WTC11 (cell line): ENCODE results near the gene STOM. TPM values are rescaled to one million over a fixed set of nuclear protein-coding genes. Genes with fewer than 3 reads are reported as not detected.

Experiments used
- ATAC-seq: fragments of 200-7000 bp; cut with Tn5 transposase; 2 replicates; pipeline ENCODE4 v1.10.0; 2021; ENCODE audit warnings: mild to moderate bottlenecking, moderate library complexity
- CTCF ChIA-PET: fragments of 300-600 bp; sonication (Branson Sonifier 250); formaldehyde crosslinking; loops from one replicate; lab custom pipeline; 2021; ENCODE audit warnings: antibody characterized with exemption; lab: Charles Lee
- POLR2A ChIA-PET: fragments of 350-600 bp; sonication (Branson Sonifier 250); formaldehyde crosslinking; loops from one replicate; lab custom pipeline; 2021; ENCODE audit warnings: antibody characterized with exemption; lab: Charles Lee
- DNase-seq: peaks from one replicate; pipeline ENCODE4 v3.0.0; 2021; ENCODE audit warnings: low spot score
- H3K27ac Mint-ChIP-seq: 2 replicates; pipeline ENCODE4 v1.8.0; 2021; ENCODE audit warnings: mixed read lengths
- H3K27me3 Mint-ChIP-seq: 2 replicates; pipeline ENCODE4 v1.8.0; 2021; ENCODE audit warnings: low read depth, mild to moderate bottlenecking, moderate library complexity, mixed read lengths
- H3K36me3 Mint-ChIP-seq: 2 replicates; pipeline ENCODE4 v1.8.0; 2021; ENCODE audit warnings: mixed read lengths
- H3K4me1 Mint-ChIP-seq: 2 replicates; pipeline ENCODE4 v1.8.0; 2022; ENCODE audit warnings: mixed read lengths
- H3K4me3 Mint-ChIP-seq: 2 replicates; pipeline ENCODE4 v1.8.0; 2021; ENCODE audit warnings: mild to moderate bottlenecking, moderate library complexity, mixed read lengths
- H3K9me3 Mint-ChIP-seq: 2 replicates; pipeline ENCODE4 v1.8.0; 2021; ENCODE audit warnings: mixed read lengths
- AFF4 ChIP-seq: sonication (generic); formaldehyde crosslinking; IDR thresholded peaks from 2 replicates; pipeline ENCODE4 v1.8.1; 2023; ENCODE audit warnings: mild to moderate bottlenecking, missing genetic modification reagents, borderline replicate concordance
- AR ChIP-seq: fragments of 250-450 bp; sonication (Bioruptor Pico); IDR thresholded peaks from 2 replicates; pipeline ENCODE4 v1.9.0; 2021; ENCODE audit warnings: mild to moderate bottlenecking
- CREB1 ChIP-seq: sonication (generic); formaldehyde crosslinking; IDR thresholded peaks from 2 replicates; pipeline ENCODE4 v1.8.0; 2023; ENCODE audit warnings: mild to moderate bottlenecking, missing genetic modification reagents
- FOXP1 ChIP-seq: sonication (generic); formaldehyde crosslinking; IDR thresholded peaks from 2 replicates; pipeline ENCODE4 v1.8.0; 2022; ENCODE audit warnings: missing genetic modification reagents, mild to moderate bottlenecking, moderate library complexity, borderline replicate concordance
- GTF2I ChIP-seq: fragments of 250-450 bp; sonication (Bioruptor Pico); conservative IDR thresholded peaks from 2 replicates; pipeline ENCODE4 v1.4.0; 2021; ENCODE audit warnings: mild to moderate bottlenecking
- IRF1 ChIP-seq: sonication (generic); formaldehyde crosslinking; IDR thresholded peaks from 2 replicates; pipeline ENCODE4 v1.8.0; 2023; ENCODE audit warnings: missing genetic modification reagents
- KAT7 ChIP-seq: sonication (generic); formaldehyde crosslinking; IDR thresholded peaks from 2 replicates; pipeline ENCODE4 v1.8.1; 2023; ENCODE audit warnings: missing genetic modification reagents, mild to moderate bottlenecking, borderline replicate concordance
- MAX ChIP-seq: sonication (generic); formaldehyde crosslinking; IDR thresholded peaks from 2 replicates; pipeline ENCODE4 v1.8.0; 2022; ENCODE audit warnings: mild to moderate bottlenecking, missing genetic modification reagents
- OVOL2 ChIP-seq: fragments of 250-450 bp; sonication (Bioruptor Pico); IDR thresholded peaks from 2 replicates; pipeline ENCODE4 v1.9.0; 2021; ENCODE audit warnings: mild to moderate bottlenecking, borderline replicate concordance
- SMAD3 ChIP-seq: sonication (generic); formaldehyde crosslinking; IDR thresholded peaks from 2 replicates; pipeline ENCODE4 v1.8.0; 2022; ENCODE audit warnings: missing genetic modification reagents, mild to moderate bottlenecking, borderline replicate concordance
- SOX15 ChIP-seq: fragments of 250-450 bp; sonication (Bioruptor Pico); IDR thresholded peaks from 2 replicates; pipeline ENCODE4 v1.9.0; 2021; ENCODE audit warnings: mild to moderate bottlenecking
- TEAD4 ChIP-seq: sonication (generic); formaldehyde crosslinking; IDR thresholded peaks from 2 replicates; pipeline ENCODE4 v1.8.0; 2022; ENCODE audit warnings: mild to moderate bottlenecking, missing genetic modification reagents
- ZNF138 ChIP-seq: sonication (generic); formaldehyde crosslinking; conservative IDR thresholded peaks from 2 replicates; pipeline ENCODE4 v1.8.1; 2022; ENCODE audit warnings: mild to moderate bottlenecking, moderate library complexity, missing genetic modification reagents
- total RNA-seq: library from RNA; stranded (reverse); gene quantifications from 3 replicates; pipeline ENCODE4 v1.2.3, GENCODE V29; 2021
- TF ChIP-seq, protein P1 (sequence below): sonication (generic); formaldehyde crosslinking; conservative IDR thresholded peaks from 2 replicates; pipeline ENCODE4 v1.8.1; 2023; ENCODE audit warnings: mild to moderate bottlenecking, low read depth, missing genetic modification reagents, moderate library complexity
- TF ChIP-seq, protein P2 (sequence below): sonication (generic); formaldehyde crosslinking; IDR thresholded peaks from 2 replicates; pipeline ENCODE4 v1.8.1; 2023; ENCODE audit warnings: mild to moderate bottlenecking, missing genetic modification reagents

STOM gene
- total RNA-seq, 1 experiment from 2014 or later = 32.9 TPM

DNA sequence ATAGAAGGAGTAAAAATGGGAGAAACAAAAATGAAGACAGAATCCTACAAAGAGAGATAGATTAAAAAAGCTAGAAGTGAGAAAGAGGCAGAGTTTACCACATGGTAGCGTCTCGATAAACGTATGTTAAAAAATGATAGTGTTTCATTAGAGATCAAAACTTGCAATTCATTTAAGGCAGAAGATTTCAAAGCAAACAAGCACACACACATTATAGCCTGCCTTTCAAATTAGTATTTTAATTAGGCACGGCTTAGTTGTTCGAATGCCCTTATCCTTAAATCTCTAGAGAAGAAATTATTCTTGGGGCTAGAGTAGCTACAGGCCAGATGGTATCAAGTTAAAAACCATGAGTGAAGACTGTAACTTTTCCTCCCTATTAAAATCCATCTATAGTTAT lies 6.0 kb downstream of the STOM start (continued):
- TF ChIP-seq, protein P1, sequence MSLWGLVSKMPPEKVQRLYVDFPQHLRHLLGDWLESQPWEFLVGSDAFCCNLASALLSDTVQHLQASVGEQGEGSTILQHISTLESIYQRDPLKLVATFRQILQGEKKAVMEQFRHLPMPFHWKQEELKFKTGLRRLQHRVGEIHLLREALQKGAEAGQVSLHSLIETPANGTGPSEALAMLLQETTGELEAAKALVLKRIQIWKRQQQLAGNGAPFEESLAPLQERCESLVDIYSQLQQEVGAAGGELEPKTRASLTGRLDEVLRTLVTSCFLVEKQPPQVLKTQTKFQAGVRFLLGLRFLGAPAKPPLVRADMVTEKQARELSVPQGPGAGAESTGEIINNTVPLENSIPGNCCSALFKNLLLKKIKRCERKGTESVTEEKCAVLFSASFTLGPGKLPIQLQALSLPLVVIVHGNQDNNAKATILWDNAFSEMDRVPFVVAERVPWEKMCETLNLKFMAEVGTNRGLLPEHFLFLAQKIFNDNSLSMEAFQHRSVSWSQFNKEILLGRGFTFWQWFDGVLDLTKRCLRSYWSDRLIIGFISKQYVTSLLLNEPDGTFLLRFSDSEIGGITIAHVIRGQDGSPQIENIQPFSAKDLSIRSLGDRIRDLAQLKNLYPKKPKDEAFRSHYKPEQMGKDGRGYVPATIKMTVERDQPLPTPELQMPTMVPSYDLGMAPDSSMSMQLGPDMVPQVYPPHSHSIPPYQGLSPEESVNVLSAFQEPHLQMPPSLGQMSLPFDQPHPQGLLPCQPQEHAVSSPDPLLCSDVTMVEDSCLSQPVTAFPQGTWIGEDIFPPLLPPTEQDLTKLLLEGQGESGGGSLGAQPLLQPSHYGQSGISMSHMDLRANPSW (CRISPR knock-in tag) = no peak
- TF ChIP-seq IRF1 (CRISPR knock-in tag) = no peak
- TF ChIP-seq, protein P2, sequence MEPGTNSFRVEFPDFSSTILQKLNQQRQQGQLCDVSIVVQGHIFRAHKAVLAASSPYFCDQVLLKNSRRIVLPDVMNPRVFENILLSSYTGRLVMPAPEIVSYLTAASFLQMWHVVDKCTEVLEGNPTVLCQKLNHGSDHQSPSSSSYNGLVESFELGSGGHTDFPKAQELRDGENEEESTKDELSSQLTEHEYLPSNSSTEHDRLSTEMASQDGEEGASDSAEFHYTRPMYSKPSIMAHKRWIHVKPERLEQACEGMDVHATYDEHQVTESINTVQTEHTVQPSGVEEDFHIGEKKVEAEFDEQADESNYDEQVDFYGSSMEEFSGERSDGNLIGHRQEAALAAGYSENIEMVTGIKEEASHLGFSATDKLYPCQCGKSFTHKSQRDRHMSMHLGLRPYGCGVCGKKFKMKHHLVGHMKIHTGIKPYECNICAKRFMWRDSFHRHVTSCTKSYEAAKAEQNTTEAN (CRISPR knock-in tag) = no peak
- no peak for TF ChIP-seq GTF2I (CRISPR knock-in tag)
- no peak for TF ChIP-seq AR (CRISPR knock-in tag)
- TF ChIP-seq KAT7 (CRISPR knock-in tag) = no peak
- no peak for TF ChIP-seq CREB1 (CRISPR knock-in tag)

DNA sequence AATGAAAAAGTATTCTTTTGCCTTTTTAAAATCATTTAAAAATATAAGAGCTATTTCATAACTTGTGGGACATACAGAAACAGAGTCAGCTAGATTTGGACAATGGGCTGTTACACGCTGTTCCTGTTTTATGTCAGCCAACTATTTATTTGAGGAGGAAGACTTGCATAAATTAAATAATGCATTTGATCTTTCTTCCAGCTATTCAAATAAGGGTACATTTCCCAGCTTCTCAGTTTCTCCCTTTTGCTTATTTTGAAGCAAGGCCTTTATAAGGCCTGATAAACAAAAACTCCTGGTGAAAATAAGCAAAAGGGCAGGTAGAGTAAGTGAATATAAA lies 6.5 kb downstream of the STOM start:
- no peak overlapping the region for H3K27ac Mint-ChIP-seq
- H3K9me3 Mint-ChIP-seq = no peaks in the 10 kb centered on the region
- no peaks in the 10 kb centered on the region for H3K36me3 Mint-ChIP-seq
- ChIA-PET CTCF (interaction anchor here (1.1 to 1.2 kb wide), 2 partner anchors 36 to 44 kb away, joined by 3 to 4 read pairs; no protein-coding TSS in a partner anchor), POLR2A (no interaction called here)
- no peak for DNase-seq
- no peak overlapping the region for H3K4me3 Mint-ChIP-seq
- H3K27me3 Mint-ChIP-seq = peaks cover 8% of the 10 kb centered on the region
- ATAC-seq = no peak
- TF ChIP-seq, protein P2 (CRISPR knock-in tag) = no peak
- TF ChIP-seq OVOL2 = no peak
- no peak for TF ChIP-seq ZNF138 (CRISPR knock-in tag)
- no peak for TF ChIP-seq SMAD3 (CRISPR knock-in tag)
- TF ChIP-seq AFF4 (CRISPR knock-in tag) = no peak
- no peak for TF ChIP-seq SOX15 (CRISPR knock-in tag)
- no peak for TF ChIP-seq TEAD4 (CRISPR knock-in tag)
- TF ChIP-seq MAX = no peak
- TF ChIP-seq FOXP1 = no peak
- H3K4me1 Mint-ChIP-seq = peaks cover 26% of the 10 kb centered on the region
